Panc1 (cell line): Measurements from ENCODE around the gene ID1. TPM values are rescaled to one million over a fixed set of nuclear protein-coding genes. Genes with fewer than 3 reads are reported as not detected.
"Not testable (repeated sequence)": the region's sequence is repeated elsewhere in the genome, so short reads cannot be mapped to it uniquely, and the experiment has no call there.

Experiments
- ATAC-seq: fragments of 200-7000 bp; cut with Tn5 transposase; 2 replicates; pipeline ENCODE4 v1.9.1; 2020; ENCODE audit warnings: mild to moderate bottlenecking, moderate library complexity
- BruUV-seq: library from RNA; stranded (reverse); fragments of 400-500 nt; replicated peaks from 2 replicates; lab custom pipeline; 2021; lab: Mats Ljungman, UMichigan
- CTCF ChIA-PET: fragments of 300-600 bp; sonication (Branson Sonifier 250); formaldehyde crosslinking; loops from one replicate; lab custom pipeline; 2022; ENCODE audit warnings: antibody characterized with exemption; lab: Charles Lee
- POLR2A ChIA-PET: fragments of 300-600 bp; sonication (Branson Sonifier 250); formaldehyde crosslinking; loops from one replicate; lab custom pipeline; 2022; ENCODE audit warnings: antibody characterized with exemption; lab: Charles Lee
- DNase-seq: peaks from one replicate; pipeline ENCODE4 v3.0.0-alpha.2; 2010; ENCODE audit warnings: low read depth, low spot score
- H3K27ac ChIP-seq: 2 replicates; pipeline ENCODE4 v1.5.1; 2011; ENCODE audit warnings: mild to moderate bottlenecking, low read length, inconsistent platforms
- H3K27me3 ChIP-seq: fragments of 200-500 bp; sonication (Bioruptor generic); 2 replicates; pipeline ENCODE4 v1.6.0; 2014; ENCODE audit warnings: low read length, inconsistent platforms; ENCODE audit not compliant: control insufficient read depth, insufficient read depth
- H3K36me3 ChIP-seq: fragments of 200-500 bp; sonication (Bioruptor generic); 2 replicates; pipeline ENCODE4 v1.5.1; 2014; ENCODE audit warnings: inconsistent platforms, mild to moderate bottlenecking, low read length, moderate library complexity; ENCODE audit not compliant: control insufficient read depth, insufficient read depth
- H3K4me1 ChIP-seq: 2 replicates; pipeline ENCODE4 v1.5.1; 2011; ENCODE audit warnings: inconsistent platforms, mild to moderate bottlenecking, low read length, moderate library complexity; ENCODE audit not compliant: control insufficient read depth, insufficient read depth
- H3K4me3 ChIP-seq, 2 experiments: 2 replicates each; pipeline ENCODE4 v1.5.1; 2011 to 2012; ENCODE audit warnings: low read depth in 2 of 2, low read length in 2 of 2, mild to moderate bottlenecking in 2 of 2, inconsistent platforms in 1 of 2, moderate library complexity in 1 of 2
- H3K9me3 ChIP-seq: fragments of 200-500 bp; sonication (Bioruptor generic); 2 replicates; pipeline ENCODE4 v1.5.1; 2014; ENCODE audit warnings: low read depth, mild to moderate bottlenecking, inconsistent platforms, low read length, moderate library complexity; ENCODE audit not compliant: control insufficient read depth, insufficient read depth
- CTCF ChIP-seq: fragments of 450-650 bp; IDR thresholded peaks from 2 replicates; pipeline ENCODE4 v1.5.1; 2017; ENCODE audit warnings: mild to moderate bottlenecking
- POLR2AphosphoS5 ChIP-seq: IDR thresholded peaks from 2 replicates; pipeline ENCODE4 v1.6.1; 2012; ENCODE audit warnings: mild to moderate bottlenecking, low read depth, low read length, moderate library complexity
- REST ChIP-seq, 2 experiments: IDR thresholded peaks; 2 replicates each; pipeline ENCODE4 v1.6.1; 2011 to 2012; ENCODE audit warnings: low read depth in 2 of 2, control low read depth in 1 of 2, low read length in 1 of 2, mild to moderate bottlenecking in 1 of 2, moderate library complexity in 1 of 2; ENCODE audit not compliant: insufficient read depth in 1 of 2
- SIN3A ChIP-seq: IDR thresholded peaks from 2 replicates; pipeline ENCODE4 v1.6.1; 2012; ENCODE audit warnings: low read depth, mild to moderate bottlenecking, low read length, moderate library complexity, borderline replicate concordance; ENCODE audit not compliant: insufficient read depth
- TCF7L2 ChIP-seq: IDR thresholded peaks from 2 replicates; pipeline ENCODE4 v1.6.1; 2011; ENCODE audit warnings: mild to moderate bottlenecking, low read depth, low read length, inconsistent platforms
- in situ Hi-C: cut with HindIII; loops from 2 replicates; pipeline ENCODE4 v1.10.0; 2016; ENCODE audit warnings: low sequenced_read_pairs, low pct_unique_long_range_greater_than_20kb
- intact Hi-C: fragments of 100-400 bp; cut with micrococcal nuclease; formaldehyde crosslinking; loops from one replicate; pipeline ENCODE4 v1.10.0; 2022; ENCODE audit not compliant: unreplicated experiment
- total RNA-seq: library from RNA; stranded (reverse); gene quantifications from one replicate; pipeline ENCODE4 v1.2.1, GENCODE V29; 2021; ENCODE audit not compliant: unreplicated experiment

ID1 gene
- total RNA-seq, 1 experiment from 2014 or later = 152 TPM

GRCh38 chr20:31595654-31596411 is 9.3 kb upstream of the ID1 start:
- H3K36me3 ChIP-seq = no peaks in the 10 kb centered on the region
- in situ Hi-C loops (no loop called here), intact Hi-C loops (no loop called here)
- DNase-seq (no peak), ATAC-seq (peak; percentile 74)
- TF ChIP-seq SIN3A (no peak), POLR2AphosphoS5 (peak; percentile 91), CTCF (no peak), REST (IDR thresholded peaks at IDR 0.05; ENCODE audit: insufficient read depth in 1 of 2, low read depth in 2 of 2, low read length in 1 of 2) (0 out of 4 replicates have a peak, but pooled peaks of 1 of the 2 experiments have one; percentile 14), TCF7L2 (peak; percentile 45; the same call in 1 of the 2 replicates)
- BruUV-seq = no TSS peak
- peak overlapping the region; percentile 48 to 73 for H3K4me3 ChIP-seq
- POLR2A ChIA-PET = interaction anchor here (0.6 to 2.7 kb wide), 5 partner anchors 9 to 128 kb away, joined by 3 to 39 read pairs (median 18); partner anchors contain the start of gene ID1
- H3K9me3 ChIP-seq = no peaks in the 10 kb centered on the region
- peaks cover 50% of the 10 kb centered on the region for H3K4me1 ChIP-seq
- H3K27ac ChIP-seq = peak overlapping the region; percentile 97
- CTCF ChIA-PET = interaction anchor here (0.6 to 2.1 kb wide), 7 partner anchors 9 to 34 kb away, joined by 3 to 26 read pairs (median 7); no protein-coding TSS in a partner anchor
- H3K27me3 ChIP-seq = no peaks in the 10 kb centered on the region

GRCh38 chr20:31596412-31596715 is 8.7 kb upstream of the ID1 start:
- CTCF ChIA-PET = interaction anchor here (0.6 to 2.1 kb wide), 8 partner anchors 9 to 34 kb away, joined by 3 to 26 read pairs (median 7); no protein-coding TSS in a partner anchor
- H3K9me3 ChIP-seq, in situ Hi-C loops, intact Hi-C loops, DNase-seq, BruUV-seq, H3K36me3 ChIP-seq, H3K27me3 ChIP-seq, ATAC-seq: not testable (repeated sequence)
- Histone ChIP-seq H3K4me3 (peak overlapping the region in 1 of 2 experiments; percentile 73; a peak in 2 of 4 replicates), H3K27ac (peak overlapping the region; percentile 97), H3K4me1 (peaks cover 45% of the 10 kb centered on the region)
- TF ChIP-seq POLR2AphosphoS5 = peak; percentile 12; the same call in 1 of the 2 replicates
- POLR2A ChIA-PET = interaction anchor here (0.8 to 2.7 kb wide), 4 partner anchors 9 to 23 kb away, joined by 15 to 39 read pairs (median 26); partner anchors contain the start of gene ID1
